Adipocyte (in vitro differentiated cells): ENCODE measurements around the gene SYNRG.

ENCODE experiments used
- DNase-seq: peaks from one replicate; pipeline ENCODE4 v3.0.0-alpha.2; 2015; ENCODE audit warnings: low read depth
- H3K27me3 ChIP-seq: replicated peaks from 2 replicates; pipeline ENCODE4 v1.7.0; 2013; ENCODE audit warnings: mild to moderate bottlenecking, low read length, moderate library complexity; ENCODE audit not compliant: control insufficient read depth, insufficient read depth
- H3K36me3 ChIP-seq: 2 replicates; pipeline ENCODE4 v1.7.0; 2013; ENCODE audit warnings: low read length, mild to moderate bottlenecking, moderate library complexity; ENCODE audit not compliant: control insufficient read depth, insufficient read depth, severe bottlenecking
- H3K4me1 ChIP-seq: 2 replicates; pipeline ENCODE4 v1.7.0; 2013; ENCODE audit warnings: mild to moderate bottlenecking, low read length, moderate library complexity; ENCODE audit not compliant: control insufficient read depth, insufficient read depth
- H3K4me3 ChIP-seq: 2 replicates; pipeline ENCODE4 v1.7.0; 2013; ENCODE audit warnings: mild to moderate bottlenecking, low read length, moderate library complexity
- H3K9ac ChIP-seq: 2 replicates; pipeline ENCODE4 v1.7.0; 2013; ENCODE audit warnings: mild to moderate bottlenecking, low read length, moderate library complexity
- H3K9me3 ChIP-seq: 2 replicates; pipeline ENCODE4 v1.7.0; 2013; ENCODE audit warnings: mild to moderate bottlenecking, low read length, moderate library complexity; ENCODE audit not compliant: control insufficient read depth

Gene SYNRG

DNA sequence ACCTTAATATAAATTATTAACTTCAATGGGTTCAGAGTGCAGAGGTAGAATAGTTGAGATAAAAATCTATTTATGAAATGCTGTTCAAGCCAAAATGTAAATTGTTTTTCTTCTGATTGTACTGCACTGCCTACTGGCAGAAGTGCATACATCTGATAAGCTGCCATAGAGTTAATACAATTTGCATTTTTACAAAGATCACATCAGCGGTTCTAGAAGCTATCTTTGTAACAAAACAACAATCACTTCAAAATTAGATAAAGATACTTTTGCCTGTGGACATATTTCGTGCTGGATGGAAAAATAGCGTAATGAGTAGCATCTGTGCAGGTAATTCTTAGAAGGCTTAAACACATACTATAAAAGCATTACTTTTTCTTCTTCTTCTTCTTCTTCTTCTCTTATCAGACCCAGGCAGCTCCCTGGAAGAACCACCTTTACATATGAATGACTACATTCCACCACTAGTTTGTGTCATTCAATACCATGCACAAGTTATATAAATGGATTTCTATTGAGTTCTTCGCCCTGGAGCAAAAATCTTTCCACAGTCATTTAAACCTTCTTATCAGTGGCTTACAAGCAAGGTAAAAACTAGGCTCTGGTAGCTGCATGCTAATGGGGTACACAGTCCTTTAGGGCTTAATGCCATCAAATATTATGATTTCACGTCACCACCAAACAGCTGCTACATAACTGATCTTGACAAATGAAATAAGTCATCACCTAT is 47.0 kb downstream of the SYNRG start:
- H3K9ac ChIP-seq, result no peak overlapping the region
- no peaks in the 10 kb centered on the region for H3K4me1 ChIP-seq
- no peak for DNase-seq
- H3K9me3 ChIP-seq, result no peaks in the 10 kb centered on the region
- H3K27me3 ChIP-seq, result no peaks in the 10 kb centered on the region
- H3K36me3 ChIP-seq, result peaks cover 77% of the 10 kb centered on the region
- H3K4me3 ChIP-seq, result no peak overlapping the region

DNA sequence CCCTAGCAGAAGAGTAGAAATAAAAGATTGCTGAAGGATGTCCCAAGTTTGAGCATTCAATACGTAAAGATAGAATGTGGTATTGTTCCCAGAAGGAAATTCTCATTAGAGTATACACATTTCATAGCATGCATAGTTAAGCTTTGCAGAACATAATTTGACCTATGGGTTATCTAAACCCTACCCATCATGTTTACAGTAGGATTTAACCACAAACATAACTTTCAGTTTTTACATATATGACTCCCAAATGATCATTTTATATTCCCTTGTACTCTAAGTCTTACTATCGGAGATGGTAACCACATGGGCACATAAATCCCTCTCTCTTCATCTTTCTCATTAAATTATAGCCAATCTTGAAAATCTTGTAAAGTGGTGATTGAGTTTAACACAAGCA is 50.9 kb downstream of the SYNRG start:
- Histone ChIP-seq H3K4me3 (no peak overlapping the region), H3K9me3 (no peaks in the 10 kb centered on the region), H3K4me1 (no peaks in the 10 kb centered on the region), H3K36me3 (peaks cover 78% of the 10 kb centered on the region), H3K9ac (no peak overlapping the region), H3K27me3 (no peaks in the 10 kb centered on the region)
- DNase-seq, result no peak

DNA sequence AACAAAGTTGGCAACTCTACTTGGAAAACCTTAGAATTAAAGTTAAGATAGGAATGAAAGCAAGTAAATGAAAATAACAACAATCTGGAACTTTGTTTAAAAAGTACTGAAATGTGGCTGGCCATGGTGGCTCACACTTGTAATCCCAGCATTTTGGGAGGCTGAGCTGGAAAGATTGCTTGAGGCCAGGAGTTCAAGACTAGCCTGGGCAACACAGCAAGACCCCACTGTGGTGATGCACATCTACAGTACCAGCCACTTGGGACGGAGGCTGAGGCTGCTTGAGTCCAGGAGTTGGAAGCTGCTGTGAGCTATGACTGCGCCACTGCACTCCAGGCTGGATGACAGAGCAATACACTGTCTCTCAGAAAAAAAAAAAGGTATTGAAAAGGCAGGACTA is 51.7 kb downstream of the SYNRG start:
- H3K9me3 ChIP-seq, result no peaks in the 10 kb centered on the region
- no peaks in the 10 kb centered on the region for H3K4me1 ChIP-seq
- H3K36me3 ChIP-seq, result peaks cover 85% of the 10 kb centered on the region
- H3K9ac ChIP-seq, result no peak overlapping the region
- no peak overlapping the region for H3K4me3 ChIP-seq
- no peak for DNase-seq
- H3K27me3 ChIP-seq, result no peaks in the 10 kb centered on the region

DNA sequence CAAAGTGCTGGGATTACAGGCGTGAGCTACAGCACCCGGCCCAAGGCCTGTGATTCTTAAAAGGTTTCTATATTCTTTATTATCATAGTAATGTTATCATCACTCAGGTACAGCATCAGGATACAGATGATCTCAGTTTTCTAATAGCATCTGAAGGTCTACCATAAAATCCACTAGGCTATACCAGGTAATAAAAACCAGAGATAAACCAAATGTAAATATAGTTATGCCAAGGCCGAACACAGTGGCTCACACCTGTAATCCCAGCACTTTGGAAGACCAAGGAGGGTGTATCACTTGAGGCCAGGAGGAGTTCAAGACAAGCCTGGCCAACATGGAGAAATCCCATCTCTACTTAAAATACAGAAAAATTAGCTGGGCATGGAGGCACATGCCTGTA is 53.8 kb downstream of the SYNRG start:
- Histone ChIP-seq H3K27me3 (no peaks in the 10 kb centered on the region), H3K36me3 (peaks cover 68% of the 10 kb centered on the region), H3K9me3 (no peaks in the 10 kb centered on the region), H3K4me1 (no peaks in the 10 kb centered on the region), H3K9ac (no peak overlapping the region), H3K4me3 (no peak overlapping the region)
- no peak for DNase-seq

DNA sequence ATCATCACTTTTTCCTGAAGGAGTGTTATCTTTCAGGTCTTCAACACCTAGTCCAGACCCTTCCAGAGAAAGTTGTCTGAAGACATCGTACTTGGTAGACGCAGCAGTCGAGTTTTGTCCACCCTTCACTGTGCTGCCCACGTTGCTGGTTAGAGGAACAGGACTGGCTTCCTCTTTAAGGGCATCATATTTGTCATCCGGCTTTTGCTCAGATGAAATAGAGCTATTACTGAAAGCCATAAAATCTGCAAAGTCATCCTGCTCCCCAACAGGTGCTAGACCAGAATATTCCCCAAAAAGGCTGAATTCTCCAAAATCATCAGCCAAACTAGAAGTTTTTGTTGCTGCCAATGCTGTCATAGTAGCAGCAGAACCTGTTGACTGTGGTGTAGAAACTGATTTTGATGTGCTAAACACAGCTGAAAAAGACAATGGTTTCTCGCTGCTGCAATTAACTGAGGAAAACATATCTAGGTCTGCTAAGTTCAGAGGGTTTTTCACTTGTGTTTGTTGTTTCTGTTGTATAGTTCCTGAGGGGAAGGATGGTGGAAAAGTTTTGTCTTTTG is 55.7 kb downstream of the SYNRG start:
- no peak overlapping the region for H3K9ac ChIP-seq
- no peaks in the 10 kb centered on the region for H3K4me1 ChIP-seq
- peaks cover 53% of the 10 kb centered on the region for H3K36me3 ChIP-seq
- no peaks in the 10 kb centered on the region for H3K27me3 ChIP-seq
- no peaks in the 10 kb centered on the region for H3K9me3 ChIP-seq
- no peak overlapping the region for H3K4me3 ChIP-seq
- DNase-seq, result no peak

DNA sequence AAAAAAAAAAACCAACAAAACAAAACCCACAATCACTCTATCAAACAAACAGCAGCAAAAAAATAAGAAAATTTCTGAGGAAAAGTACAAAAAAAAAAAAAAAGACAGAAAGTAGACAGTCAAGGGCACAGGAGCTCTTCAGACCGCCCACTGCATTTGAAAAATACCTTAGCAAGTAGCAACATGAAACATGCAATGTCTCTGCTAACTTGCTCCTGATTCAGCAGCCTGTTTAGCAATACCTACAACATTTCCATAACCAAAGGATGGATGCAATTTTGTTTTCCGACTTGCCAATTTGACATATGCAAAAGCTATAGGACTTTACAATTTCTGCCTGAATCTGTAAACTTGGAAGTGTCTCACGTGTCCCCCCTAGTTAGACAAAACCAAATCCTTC is 57.4 kb downstream of the SYNRG start:
- peaks cover 36% of the 10 kb centered on the region for H3K36me3 ChIP-seq
- peak; percentile 20 for DNase-seq
- H3K9ac ChIP-seq, result no peak overlapping the region

DNA sequence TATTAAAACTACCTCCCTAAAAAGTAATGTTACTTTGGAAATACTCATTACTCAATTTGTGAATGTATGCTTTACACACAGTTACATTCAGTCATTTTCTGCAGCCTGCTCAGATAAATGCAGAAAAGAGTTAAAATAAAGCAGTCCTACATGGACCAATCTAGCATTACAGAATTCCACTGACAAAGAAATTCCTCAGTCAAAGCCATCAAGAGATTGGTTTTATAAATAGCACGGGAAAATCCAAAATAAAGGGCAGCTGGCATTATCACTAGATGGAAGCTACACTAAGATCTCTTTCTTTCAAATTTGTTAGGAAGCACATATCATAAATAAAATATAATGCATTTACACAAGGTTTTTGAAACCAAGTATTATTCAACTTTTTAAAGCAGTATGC is 61.2 kb downstream of the SYNRG start:
- Histone ChIP-seq H3K4me1 (peaks cover 28% of the 10 kb centered on the region), H3K4me3 (no peak overlapping the region), H3K9ac (no peak overlapping the region), H3K27me3 (no peaks in the 10 kb centered on the region), H3K36me3 (peaks cover 11% of the 10 kb centered on the region), H3K9me3 (no peaks in the 10 kb centered on the region)
- peak; percentile 13 for DNase-seq

More for the DNA sequence above, 57.4 kb downstream of the SYNRG start:
- H3K9me3 ChIP-seq, result no peaks in the 10 kb centered on the region
- H3K4me3 ChIP-seq, result no peak overlapping the region
- peaks cover 3% of the 10 kb centered on the region for H3K4me1 ChIP-seq
- H3K27me3 ChIP-seq, result no peaks in the 10 kb centered on the region

DNA sequence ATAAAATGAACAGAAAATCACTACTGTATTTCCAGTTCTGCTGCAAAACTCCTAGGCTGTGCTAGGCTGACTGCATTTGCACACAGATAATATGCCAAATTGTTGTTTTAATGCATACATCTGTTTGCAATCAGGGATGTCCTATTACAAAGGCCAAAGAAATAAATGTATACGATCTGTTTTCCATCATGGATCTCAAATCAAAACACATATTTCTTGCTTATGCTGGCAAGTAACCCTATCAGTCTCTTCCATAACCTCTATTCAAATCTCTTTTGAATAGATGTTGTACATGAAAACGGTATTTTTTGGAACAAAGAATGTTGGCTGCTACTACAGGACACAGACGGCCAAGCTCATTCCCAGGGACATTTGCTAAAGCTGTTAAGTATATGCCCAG is 62.9 kb downstream of the SYNRG start:
- H3K36me3 ChIP-seq, result peaks cover 13% of the 10 kb centered on the region
- no peaks in the 10 kb centered on the region for H3K9me3 ChIP-seq
- peak; percentile 55 for DNase-seq
- peaks cover 39% of the 10 kb centered on the region for H3K4me1 ChIP-seq
- no peak overlapping the region for H3K9ac ChIP-seq
- H3K4me3 ChIP-seq, result no peak overlapping the region
- no peaks in the 10 kb centered on the region for H3K27me3 ChIP-seq

DNA sequence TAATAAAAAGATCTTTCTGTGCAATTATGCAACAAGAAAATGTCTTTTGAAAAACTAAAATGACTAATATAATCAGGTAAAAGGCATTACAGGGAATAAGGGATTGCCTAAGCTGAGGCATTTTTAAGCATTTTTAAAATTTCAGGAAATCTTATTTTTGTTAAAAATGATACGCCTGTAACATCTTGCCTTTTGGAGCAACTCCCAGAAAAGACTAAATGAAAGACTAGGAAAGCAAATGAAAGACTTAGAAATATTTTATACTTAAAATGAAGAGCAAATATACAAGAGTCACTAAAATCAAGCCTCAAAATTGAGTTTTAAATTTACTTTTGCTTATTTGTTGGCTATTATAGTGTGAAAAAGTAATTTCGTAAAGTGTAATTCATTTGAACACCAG is 63.7 kb downstream of the SYNRG start:
- DNase-seq, result peak; percentile 8
- peaks cover 39% of the 10 kb centered on the region for H3K4me1 ChIP-seq
- no peaks in the 10 kb centered on the region for H3K27me3 ChIP-seq
- H3K9me3 ChIP-seq, result no peaks in the 10 kb centered on the region
- H3K9ac ChIP-seq, result no peak overlapping the region
- H3K4me3 ChIP-seq, result no peak overlapping the region
- H3K36me3 ChIP-seq, result peaks cover 21% of the 10 kb centered on the region

DNA sequence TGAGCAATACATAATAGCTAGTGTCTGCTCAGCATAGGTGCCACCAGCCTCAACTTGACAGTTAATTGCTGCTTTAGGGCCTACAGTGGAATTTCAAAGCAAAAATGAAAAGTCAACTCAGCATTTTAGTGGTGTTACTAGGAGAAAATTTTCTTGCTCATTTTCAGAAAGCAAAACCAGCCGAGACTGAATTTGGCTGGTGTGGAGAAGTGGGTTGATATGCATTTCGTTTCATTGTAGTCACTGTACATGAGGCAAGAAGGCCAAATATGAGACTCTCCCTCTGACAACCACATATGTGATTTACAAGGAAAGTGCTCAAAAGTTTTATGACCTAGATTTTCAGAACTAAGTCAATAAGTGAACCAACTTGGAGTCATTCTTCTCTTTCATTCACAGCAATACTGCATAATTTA is 65.6 kb downstream of the SYNRG start:
- peaks cover 35% of the 10 kb centered on the region for H3K36me3 ChIP-seq
- H3K4me1 ChIP-seq, result peaks cover 39% of the 10 kb centered on the region
- H3K9me3 ChIP-seq, result no peaks in the 10 kb centered on the region
- no peak overlapping the region for H3K9ac ChIP-seq
- DNase-seq, result no peak
- no peak overlapping the region for H3K4me3 ChIP-seq
- H3K27me3 ChIP-seq, result no peaks in the 10 kb centered on the region

DNA sequence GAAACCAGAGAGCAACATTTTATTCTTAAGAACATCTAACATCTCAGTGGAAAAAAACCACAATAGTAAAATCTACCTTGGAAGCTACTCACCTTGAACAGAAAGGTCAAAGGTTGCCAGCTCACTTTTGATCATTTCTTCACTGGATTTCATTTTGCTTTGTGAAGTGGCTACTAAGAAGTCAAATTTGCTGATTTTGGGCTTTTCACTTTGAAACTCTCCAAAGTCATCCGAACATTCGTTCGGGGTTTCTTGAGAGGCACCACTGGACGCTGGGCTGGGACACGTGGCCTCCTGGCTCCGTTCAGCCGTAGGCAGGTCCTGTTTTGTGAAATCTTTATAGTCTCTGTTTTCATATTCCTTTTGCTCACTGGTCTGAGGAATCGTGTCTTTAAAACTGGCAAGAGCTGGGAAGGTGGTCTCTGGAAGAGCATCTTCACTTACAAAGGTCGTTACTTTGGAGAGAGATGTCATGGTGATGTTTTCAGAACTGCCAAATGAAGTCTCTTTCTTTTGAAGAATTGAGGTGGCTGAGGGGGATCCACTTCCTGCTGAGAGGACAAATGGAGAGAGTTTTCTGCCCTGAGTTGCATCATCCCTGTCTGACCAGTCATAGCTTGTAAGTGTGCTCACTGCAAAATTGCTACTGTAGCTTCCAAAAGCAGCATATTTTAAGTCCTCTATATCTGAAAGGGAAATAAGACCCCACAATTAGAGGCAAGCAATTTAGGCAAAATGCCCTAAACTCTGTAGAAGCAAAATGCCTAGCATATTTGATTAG is 67.1 kb downstream of the SYNRG start:
- peaks cover 36% of the 10 kb centered on the region for H3K4me1 ChIP-seq
- DNase-seq, result peak; percentile 79
- H3K27me3 ChIP-seq, result no peaks in the 10 kb centered on the region
- no peak overlapping the region for H3K9ac ChIP-seq
- H3K4me3 ChIP-seq, result no peak overlapping the region
- peaks cover 51% of the 10 kb centered on the region for H3K36me3 ChIP-seq
- H3K9me3 ChIP-seq, result no peaks in the 10 kb centered on the region
